ENCODE results near the gene APCDD1. TPM values are rescaled to one million over a fixed set of nuclear protein-coding genes. Genes with fewer than 3 reads are reported as not detected.

APCDD1 gene
- total RNA-seq, 1 donor from 2014 or later, result 1.9 TPM

- TF ChIP-seq, protein P1, sequence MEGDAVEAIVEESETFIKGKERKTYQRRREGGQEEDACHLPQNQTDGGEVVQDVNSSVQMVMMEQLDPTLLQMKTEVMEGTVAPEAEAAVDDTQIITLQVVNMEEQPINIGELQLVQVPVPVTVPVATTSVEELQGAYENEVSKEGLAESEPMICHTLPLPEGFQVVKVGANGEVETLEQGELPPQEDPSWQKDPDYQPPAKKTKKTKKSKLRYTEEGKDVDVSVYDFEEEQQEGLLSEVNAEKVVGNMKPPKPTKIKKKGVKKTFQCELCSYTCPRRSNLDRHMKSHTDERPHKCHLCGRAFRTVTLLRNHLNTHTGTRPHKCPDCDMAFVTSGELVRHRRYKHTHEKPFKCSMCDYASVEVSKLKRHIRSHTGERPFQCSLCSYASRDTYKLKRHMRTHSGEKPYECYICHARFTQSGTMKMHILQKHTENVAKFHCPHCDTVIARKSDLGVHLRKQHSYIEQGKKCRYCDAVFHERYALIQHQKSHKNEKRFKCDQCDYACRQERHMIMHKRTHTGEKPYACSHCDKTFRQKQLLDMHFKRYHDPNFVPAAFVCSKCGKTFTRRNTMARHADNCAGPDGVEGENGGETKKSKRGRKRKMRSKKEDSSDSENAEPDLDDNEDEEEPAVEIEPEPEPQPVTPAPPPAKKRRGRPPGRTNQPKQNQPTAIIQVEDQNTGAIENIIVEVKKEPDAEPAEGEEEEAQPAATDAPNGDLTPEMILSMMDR (IDR thresholded peaks at IDR 0.05), result no peak
- TF ChIP-seq EZH2phosphoT487 (IDR thresholded peaks at IDR 0.05) (no peak), EZH2 (IDR thresholded peaks at IDR 0.05) (no peak)
- Histone ChIP-seq H3K9me3 (ENCODE audit: low read depth) (no peaks in the 10 kb centered on the region), H3K4me3 (no peak overlapping the region), H3K36me3 (no peaks in the 10 kb centered on the region), H3K4me2 (no peak overlapping the region), H4K20me1 (ENCODE audit: low read depth) (peaks cover 13% of the 10 kb centered on the region), H3K9ac (no peak overlapping the region), H3K27me3 (peaks cover 14% of the 10 kb centered on the region), H3K79me2 (ENCODE audit: low read depth) (no peaks in the 10 kb centered on the region), H2AFZ (replicated peaks) (no peak overlapping the region), H3K4me1 (peaks cover 50% of the 10 kb centered on the region), H3F3A (ENCODE audit: low read depth) (peaks cover 42% of the 10 kb centered on the region), H3K27ac (no peak overlapping the region)
- H3K4me3 Mint-ChIP-seq, result no peak overlapping the region
- no peak overlapping the region for H3K27ac Mint-ChIP-seq
- H3K27me3 Mint-ChIP-seq (ENCODE audit: insufficient read depth, low read depth), result peaks cover 13% of the 10 kb centered on the region
- peaks cover 3% of the 10 kb centered on the region for H3K36me3 Mint-ChIP-seq
- H3K9me3 Mint-ChIP-seq, result peaks cover 9% of the 10 kb centered on the region
- no peak for DNase-seq (ENCODE audit: low spot score)
- peaks cover 79% of the 10 kb centered on the region for H3K4me1 Mint-ChIP-seq
These were observed 46.3 kb upstream of the APCDD1 start for GRCh38 chr18:10408131-10408530.

DNA sequence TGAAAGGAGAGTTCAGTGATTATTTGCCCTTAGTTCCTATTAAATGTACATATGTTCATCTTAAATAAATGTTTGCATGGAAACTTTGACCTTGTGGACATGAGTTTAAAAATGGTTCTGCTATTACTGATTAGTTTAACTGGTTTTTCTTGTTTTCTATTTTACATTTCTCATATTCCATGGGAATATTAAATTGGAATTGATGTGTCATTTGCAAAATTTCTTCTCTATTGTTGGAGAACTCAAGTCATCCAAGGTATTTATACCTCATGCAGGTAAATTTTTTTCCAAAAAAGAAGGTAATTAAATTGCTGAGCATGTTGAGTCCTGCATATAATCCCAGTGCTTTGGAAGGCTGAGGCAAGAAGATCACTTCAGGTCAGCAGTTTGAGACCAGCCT lies 45.4 kb upstream of the APCDD1 start:
- H3K27ac Mint-ChIP-seq, result no peak overlapping the region
- Histone ChIP-seq H3K27ac (no peak overlapping the region), H3K79me2 (ENCODE audit: low read depth) (no peaks in the 10 kb centered on the region), H3K36me3 (no peaks in the 10 kb centered on the region), H2AFZ (replicated peaks) (no peak overlapping the region), H3K27me3 (peaks cover 14% of the 10 kb centered on the region), H3K9me3 (ENCODE audit: low read depth) (no peaks in the 10 kb centered on the region), H3F3A (ENCODE audit: low read depth) (peaks cover 33% of the 10 kb centered on the region), H3K4me1 (peaks cover 41% of the 10 kb centered on the region), H3K4me3 (no peak overlapping the region), H3K4me2 (no peak overlapping the region), H4K20me1 (ENCODE audit: low read depth) (peaks cover 5% of the 10 kb centered on the region), H3K9ac (no peak overlapping the region)
- H3K4me3 Mint-ChIP-seq, result no peak overlapping the region
- TF ChIP-seq, protein P1 (IDR thresholded peaks at IDR 0.05), result no peak
- TF ChIP-seq EZH2phosphoT487 (IDR thresholded peaks at IDR 0.05) (no peak), EZH2 (IDR thresholded peaks at IDR 0.05) (no peak)
- no peak for DNase-seq (ENCODE audit: low spot score)
- H3K9me3 Mint-ChIP-seq, result peaks cover 9% of the 10 kb centered on the region
- peaks cover 70% of the 10 kb centered on the region for H3K4me1 Mint-ChIP-seq
- peaks cover 3% of the 10 kb centered on the region for H3K36me3 Mint-ChIP-seq
- peaks cover 12% of the 10 kb centered on the region for H3K27me3 Mint-ChIP-seq (ENCODE audit: insufficient read depth, low read depth)

GRCh38 chr18:10410472-10411308 lies 43.7 kb upstream of the APCDD1 start:
- no peak overlapping the region for H3K4me3 ChIP-seq
- no peaks in the 10 kb centered on the region for H3K9me3 ChIP-seq (ENCODE audit: low read depth)
- H3K36me3 Mint-ChIP-seq, result peaks cover 6% of the 10 kb centered on the region
- H3K27ac Mint-ChIP-seq, result peak overlapping the region; percentile 72
- no peak overlapping the region for H3K27ac ChIP-seq
- no peaks in the 10 kb centered on the region for H4K20me1 ChIP-seq (ENCODE audit: low read depth)
- peaks cover 16% of the 10 kb centered on the region for H3F3A ChIP-seq (ENCODE audit: low read depth)
- peaks cover 26% of the 10 kb centered on the region for H3K4me1 ChIP-seq
- H3K27me3 ChIP-seq, result peaks cover 14% of the 10 kb centered on the region
- no peaks in the 10 kb centered on the region for H3K79me2 ChIP-seq (ENCODE audit: low read depth)
- DNase-seq (ENCODE audit: low spot score), result peak; percentile 45
- H3K9ac ChIP-seq, result no peak overlapping the region
- H3K4me3 Mint-ChIP-seq, result no peak overlapping the region
- H3K27me3 Mint-ChIP-seq (ENCODE audit: insufficient read depth, low read depth), result peaks cover 12% of the 10 kb centered on the region
- H3K9me3 Mint-ChIP-seq, result peaks cover 9% of the 10 kb centered on the region
- peaks cover 59% of the 10 kb centered on the region for H3K4me1 Mint-ChIP-seq
- H3K4me2 ChIP-seq, result no peak overlapping the region
- no peaks in the 10 kb centered on the region for H3K36me3 ChIP-seq
- no peak overlapping the region for H2AFZ ChIP-seq (replicated peaks)
- TF ChIP-seq EZH2phosphoT487 (IDR thresholded peaks at IDR 0.05), result no peak
- no peak for TF ChIP-seq EZH2 (IDR thresholded peaks at IDR 0.05)
- TF ChIP-seq, protein P1 (IDR thresholded peaks at IDR 0.05), result no peak

All from neural progenitor cell (in vitro differentiated cells).